ENCODE measurements around the gene PTCH2.

GRCh38 chr1:44776730-44777068 is 66.4 kb downstream of the PTCH2 start:
- TF ChIP-seq, protein P1, sequence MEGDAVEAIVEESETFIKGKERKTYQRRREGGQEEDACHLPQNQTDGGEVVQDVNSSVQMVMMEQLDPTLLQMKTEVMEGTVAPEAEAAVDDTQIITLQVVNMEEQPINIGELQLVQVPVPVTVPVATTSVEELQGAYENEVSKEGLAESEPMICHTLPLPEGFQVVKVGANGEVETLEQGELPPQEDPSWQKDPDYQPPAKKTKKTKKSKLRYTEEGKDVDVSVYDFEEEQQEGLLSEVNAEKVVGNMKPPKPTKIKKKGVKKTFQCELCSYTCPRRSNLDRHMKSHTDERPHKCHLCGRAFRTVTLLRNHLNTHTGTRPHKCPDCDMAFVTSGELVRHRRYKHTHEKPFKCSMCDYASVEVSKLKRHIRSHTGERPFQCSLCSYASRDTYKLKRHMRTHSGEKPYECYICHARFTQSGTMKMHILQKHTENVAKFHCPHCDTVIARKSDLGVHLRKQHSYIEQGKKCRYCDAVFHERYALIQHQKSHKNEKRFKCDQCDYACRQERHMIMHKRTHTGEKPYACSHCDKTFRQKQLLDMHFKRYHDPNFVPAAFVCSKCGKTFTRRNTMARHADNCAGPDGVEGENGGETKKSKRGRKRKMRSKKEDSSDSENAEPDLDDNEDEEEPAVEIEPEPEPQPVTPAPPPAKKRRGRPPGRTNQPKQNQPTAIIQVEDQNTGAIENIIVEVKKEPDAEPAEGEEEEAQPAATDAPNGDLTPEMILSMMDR (IDR thresholded peaks at IDR 0.05), result no peak
- no peak for TF ChIP-seq KAT7 (CRISPR knock-in tag; IDR thresholded peaks at IDR 0.05; ENCODE audit: borderline replicate concordance)
- no peak for TF ChIP-seq USF1 (CRISPR knock-in tag; IDR thresholded peaks at IDR 0.05)

Measured in WTC11 (cell line).